ENCODE results near the gene RAD54L.
"Not testable (repeated sequence)": the region's sequence is repeated elsewhere in the genome, so short reads cannot be mapped to it uniquely, and the experiment has no call there.

RAD54L gene

DNA sequence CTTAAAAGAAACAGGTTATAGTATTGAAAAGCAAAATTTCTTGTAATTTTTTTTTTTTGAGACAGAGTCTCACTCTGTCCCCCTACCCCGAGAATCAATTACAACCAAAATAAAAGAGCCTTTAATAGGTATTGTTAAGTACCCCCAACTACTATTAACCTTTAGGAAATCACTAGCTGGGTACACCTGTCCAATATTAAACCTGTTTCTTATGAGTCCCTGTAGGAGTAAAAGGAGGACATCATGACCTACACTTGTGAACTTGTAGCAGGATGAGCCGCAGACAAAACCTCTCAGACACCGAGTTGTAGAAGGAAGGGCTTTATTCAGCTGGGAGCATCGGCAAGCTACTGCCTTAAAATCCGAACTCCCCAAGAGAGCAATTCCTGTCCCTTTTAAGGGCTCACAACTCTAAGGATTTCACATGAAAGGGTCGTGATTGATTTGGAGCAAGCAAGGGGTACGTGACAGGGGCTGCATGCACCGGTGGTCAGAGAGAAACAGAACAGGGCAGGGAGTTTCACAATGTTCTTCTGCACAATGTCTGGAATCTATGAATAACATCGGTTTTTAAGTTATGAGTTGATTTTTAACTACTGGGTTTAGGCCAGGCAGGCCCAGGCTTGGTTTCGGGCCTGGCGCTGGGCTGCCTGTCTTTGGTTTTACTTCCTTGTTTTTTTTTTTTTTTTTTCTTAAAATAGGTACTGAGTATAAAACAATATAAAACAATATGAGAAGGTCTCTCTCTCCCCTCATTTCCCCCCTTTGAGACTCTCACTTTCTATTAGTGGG, 77.9 kb downstream of the RAD54L start:
- DNase-seq = not testable (repeated sequence)

All from effector CD4-positive, alpha-beta T cell (primary cell).